HepG2 (cell line): ENCODE results near the gene PANK4. TPM values are rescaled to one million over a fixed set of nuclear protein-coding genes. Genes with fewer than 3 reads are reported as not detected.

Experiments
- ATAC-seq: fragments of 200-7000 bp; cut with Tn5 transposase; 3 replicates; pipeline ENCODE4 v1.9.1; 2020; ENCODE audit warnings: mild to moderate bottlenecking, moderate library complexity
- BruUV-seq: library from RNA; stranded (reverse); fragments of 400-500 nt; replicated peaks from 2 replicates; lab custom pipeline; 2021; lab: Mats Ljungman, UMichigan
- CTCF ChIA-PET: fragments of 300-600 bp; formaldehyde crosslinking; extraction: SDS; loops from one replicate; lab custom pipeline; 2021; ENCODE audit warnings: low total read pairs, inconsistent platforms, low intra/inter-chr PET ratio; lab: Yijun Ruan, JAX
- POLR2A ChIA-PET: fragments of 350-600 bp; sonication (Branson Sonifier 250); formaldehyde crosslinking; loops from one replicate; lab custom pipeline; 2020; ENCODE audit warnings: antibody characterized with exemption, inconsistent platforms; lab: Yijun Ruan, JAX
- DNase-seq: peaks from one replicate; pipeline ENCODE4 v3.0.0-alpha.2; 2015; ENCODE audit warnings: low spot score
- FAIRE-seq: peaks from 3 replicates; lab custom pipeline; 2011; peaks lifted over from hg19 to GRCh38; lab: Jason Lieb, UNC
- H2AFZ ChIP-seq: one replicate; pipeline ENCODE4 v1.6.1; 2011; ENCODE audit warnings: low read length, inconsistent platforms
- H3K27ac ChIP-seq: fragments of 300-600 bp; 3 replicates; pipeline ENCODE4 v1.8.0; 2011; ENCODE audit warnings: mixed run types, mild to moderate bottlenecking, mixed read lengths, low read length, inconsistent platforms; ENCODE audit not compliant: insufficient read depth; ENCODE audit errors: extremely low read length
- H3K27me3 ChIP-seq, 2 experiments: fragments of 200-600 bp in 1 of 2; 2 replicates in 1 of 2; 3 replicates in 1 of 2; pipeline versions ENCODE4 v1.6.0 to v1.8.0; 2011; ENCODE audit warnings: low read length in 2 of 2, mild to moderate bottlenecking in 2 of 2, moderate library complexity in 2 of 2, inconsistent platforms in 1 of 2; ENCODE audit not compliant: insufficient read depth in 2 of 2, control insufficient read depth in 1 of 2
- H3K36me3 ChIP-seq, 2 experiments: fragments of 200-600 bp in 1 of 2; replicated peaks in 1 of 2; 2 replicates in 1 of 2; 3 replicates in 1 of 2; pipeline versions ENCODE4 v1.5.1 to v1.8.0; 2011; ENCODE audit warnings: low read length in 2 of 2, inconsistent platforms in 1 of 2; ENCODE audit not compliant: insufficient read depth in 2 of 2, control insufficient read depth in 1 of 2
- H3K4me1 ChIP-seq: 2 replicates; pipeline ENCODE4 v1.5.1; 2012; ENCODE audit warnings: low read length, inconsistent platforms; ENCODE audit not compliant: insufficient read depth
- H3K4me2 ChIP-seq: 2 replicates; pipeline ENCODE4 v1.6.0; 2011; ENCODE audit warnings: low read depth, low read length, inconsistent platforms
- H3K4me3 ChIP-seq, 3 experiments: fragments of 200-600 bp in 1 of 3; sonication (generic), shearing (Covaris generic) in 1 of 3; replicated peaks in 1 of 3; 2 replicates each; pipeline ENCODE4 v1.5.1; 2011 to 2016; ENCODE audit warnings: low read length in 3 of 3, inconsistent platforms in 2 of 3, low read depth in 2 of 3, mild to moderate bottlenecking in 2 of 3, control low read depth in 1 of 3, mixed read lengths in 1 of 3; ENCODE audit not compliant: insufficient read depth in 1 of 3
- H3K79me2 ChIP-seq: one replicate; pipeline ENCODE4 v1.6.1; 2011; ENCODE audit warnings: low read length, inconsistent platforms; ENCODE audit not compliant: insufficient read depth
- H3K9ac ChIP-seq: 2 replicates; pipeline ENCODE4 v1.6.0; 2011; ENCODE audit warnings: mild to moderate bottlenecking, low read depth, low read length, inconsistent platforms; ENCODE audit not compliant: insufficient read depth
- H3K9me3 ChIP-seq: 2 replicates; pipeline ENCODE4 v1.5.1; 2012; ENCODE audit warnings: mild to moderate bottlenecking, low read length
- H4K20me1 ChIP-seq: 2 replicates; pipeline ENCODE4 v1.6.0; 2011; ENCODE audit warnings: inconsistent platforms, mild to moderate bottlenecking, low read length, moderate library complexity; ENCODE audit not compliant: insufficient read depth
- AGO1 ChIP-seq: fragments of 200-400 bp; formaldehyde crosslinking; IDR thresholded peaks from 2 replicates; pipeline ENCODE4 v1.6.1; 2017; ENCODE audit warnings: mild to moderate bottlenecking, low read depth, low read length, moderate library complexity; ENCODE audit not compliant: poor library complexity, severe bottlenecking
- FIP1L1 ChIP-seq: fragments of 200-400 bp; formaldehyde crosslinking; IDR thresholded peaks from 2 replicates; pipeline ENCODE4 v1.6.1; 2018; ENCODE audit warnings: low read depth, mild to moderate bottlenecking, low read length, moderate library complexity, borderline replicate concordance; ENCODE audit not compliant: insufficient read depth
- NR2F2 ChIP-seq: IDR thresholded peaks from 2 replicates; pipeline ENCODE4 v1.6.1; 2012; ENCODE audit warnings: low read depth, inconsistent platforms, borderline replicate concordance
- PAWR ChIP-seq: sonication (generic); formaldehyde crosslinking; IDR thresholded peaks from 2 replicates; pipeline ENCODE4 v1.4.0; 2020; ENCODE audit warnings: missing genetic modification reagents, mild to moderate bottlenecking, borderline replicate concordance
- WGBS: methylation state at CpG from one replicate; pipeline ENCODE4 v1.1.6; 2017; ENCODE audit warnings: low lambda C conversion rate; 5-methylcytosine and 5-hydroxymethylcytosine counted together
- in situ Hi-C: cut with HindIII; loops from 2 replicates; pipeline ENCODE4 v1.10.0; 2017; ENCODE audit warnings: low pct_unique_long_range_greater_than_20kb; ENCODE audit not compliant: extremely low pct_ligation_motif_present
- intact Hi-C: fragments of 100-400 bp; cut with micrococcal nuclease; formaldehyde crosslinking; loops from one replicate; pipeline ENCODE4 v1.10.0; 2022; ENCODE audit not compliant: unreplicated experiment
- polyA plus RNA-seq, 8 experiments: library from polyadenylated mRNA; depleted of rRNA in 3 of 8; stranded (reverse) in 7 of 8; unstranded in 1 of 8; fragments of >200 nt; fragmentation: Illumina TruSeq in 4 of 8; extraction: Trizol in 4 of 8; gene quantifications; 2 replicates each; pipeline versions ENCODE4 v1.2.1 to v1.2.3, GENCODE V29; 2011 to 2016; ENCODE audit warnings: low read depth in 4 of 8, missing spikeins in 1 of 8, mixed read lengths in 1 of 8; ENCODE audit not compliant: insufficient read depth in 1 of 8
- total RNA-seq, 5 experiments: library from RNA; depleted of rRNA; stranded (reverse); fragments of >200 nt; fragmentation: Illumina TruSeq; extraction: Trizol; gene quantifications; 2 replicates each; pipeline ENCODE4 v1.2.3, GENCODE V29; 2016; ENCODE audit warnings: low read depth in 1 of 5
- TF ChIP-seq, protein P1 (sequence below): fragments of 450-650 bp; IDR thresholded peaks from 2 replicates; pipeline ENCODE4 v1.6.1; 2016

PANK4 gene
- total and polyA plus RNA-seq, 2 of the 13 experiments (the other 11 are each of a cell fraction or from before 2014, with no cell fraction given): 17.4 to 19.3 TPM

DNA sequence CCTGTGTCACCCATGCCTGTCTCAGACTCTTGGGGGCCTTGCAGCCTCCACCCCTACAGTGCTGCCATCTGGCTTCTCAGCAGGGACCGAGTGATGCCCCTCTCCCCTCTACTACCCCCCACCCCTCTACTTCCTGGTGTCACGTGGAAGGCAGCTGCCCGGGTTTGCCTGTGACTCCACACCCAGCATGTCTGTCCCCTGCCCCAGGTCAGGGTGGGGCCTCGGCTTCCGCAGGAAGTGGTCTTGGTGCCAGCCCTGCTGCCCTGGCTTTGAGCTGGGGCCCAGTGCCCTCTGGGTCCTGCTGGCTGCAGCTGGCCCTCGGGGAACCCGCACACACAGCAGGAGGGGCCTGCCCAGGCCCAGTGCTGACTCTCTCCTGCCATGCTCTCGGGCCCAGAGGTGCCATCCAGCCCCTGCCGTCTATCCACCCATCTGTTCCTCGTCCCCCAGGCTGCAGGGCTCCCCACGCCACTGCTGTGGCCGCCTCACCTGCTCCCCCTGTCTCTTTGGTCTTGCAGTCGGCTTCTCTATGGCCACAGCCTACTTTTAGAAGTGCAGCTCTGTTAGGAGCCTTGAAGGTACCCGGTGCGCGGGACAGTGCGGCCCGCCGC, 26.3 kb downstream of the PANK4 start (continued):
- TF ChIP-seq PAWR (CRISPR knock-in tag): no peak
- no peak for TF ChIP-seq NR2F2

DNA sequence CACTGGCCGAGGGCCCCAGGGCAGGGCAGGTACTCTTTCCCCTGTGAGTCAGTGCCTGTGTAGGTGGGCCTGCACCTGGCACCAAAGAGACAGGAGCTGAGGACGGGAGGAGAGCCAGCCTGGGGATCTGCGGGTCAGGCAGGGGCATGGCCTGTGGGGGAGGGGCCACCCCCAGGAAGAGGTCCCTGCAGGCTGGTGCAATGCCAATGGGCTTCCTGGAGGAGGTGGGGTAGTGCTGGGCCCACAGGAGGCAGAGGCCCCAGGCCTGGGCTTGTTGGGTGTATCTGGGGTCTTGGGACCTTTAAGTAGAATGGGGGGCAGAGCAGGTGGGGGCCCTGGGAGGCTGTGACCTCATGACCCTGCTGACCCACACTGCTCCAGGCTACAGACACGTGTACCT, 27.1 kb downstream of the PANK4 start:
- CTCF ChIA-PET: no interaction called here
- intact Hi-C loops (no loop called here), in situ Hi-C loops (no loop called here)
- ATAC-seq (no peak), DNase-seq (no peak), FAIRE-seq (no peak)
- Histone ChIP-seq H3K4me3 (no peak overlapping the region), H4K20me1 (no peaks in the 10 kb centered on the region), H3K9me3 (no peaks in the 10 kb centered on the region), H2AFZ (no peak overlapping the region), H3K27ac (no peak overlapping the region), H3K9ac (no peak overlapping the region), H3K79me2 (no peaks in the 10 kb centered on the region), H3K27me3 (peaks cover 19 to 64% of the 10 kb centered on the region in 2 experiments), H3K4me2 (no peak overlapping the region), H3K36me3 (no peaks in the 10 kb centered on the region), H3K4me1 (peaks cover 40% of the 10 kb centered on the region)
- no CpG with 5 or more reads among the region's 4 CpGs for WGBS
- BruUV-seq: no TSS peak
- POLR2A ChIA-PET: no interaction called here
- TF ChIP-seq FIP1L1: no peak
- TF ChIP-seq AGO1: peak; percentile 11
- TF ChIP-seq, protein P1, sequence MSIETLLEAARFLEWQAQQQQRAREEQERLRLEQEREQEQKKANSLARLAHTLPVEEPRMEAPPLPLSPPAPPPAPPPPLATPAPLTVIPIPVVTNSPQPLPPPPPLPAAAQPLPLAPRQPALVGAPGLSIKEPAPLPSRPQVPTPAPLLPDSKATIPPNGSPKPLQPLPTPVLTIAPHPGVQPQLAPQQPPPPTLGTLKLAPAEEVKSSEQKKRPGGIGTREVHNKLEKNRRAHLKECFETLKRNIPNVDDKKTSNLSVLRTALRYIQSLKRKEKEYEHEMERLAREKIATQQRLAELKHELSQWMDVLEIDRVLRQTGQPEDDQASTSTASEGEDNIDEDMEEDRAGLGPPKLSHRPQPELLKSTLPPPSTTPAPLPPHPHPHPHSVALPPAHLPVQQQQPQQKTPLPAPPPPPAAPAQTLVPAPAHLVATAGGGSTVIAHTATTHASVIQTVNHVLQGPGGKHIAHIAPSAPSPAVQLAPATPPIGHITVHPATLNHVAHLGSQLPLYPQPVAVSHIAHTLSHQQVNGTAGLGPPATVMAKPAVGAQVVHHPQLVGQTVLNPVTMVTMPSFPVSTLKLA: peak; percentile 35
